ENCODE data around the gene ATP12A.

The ATP12A gene
- total RNA-seq = 0 to 0.48 reads per million in 2 donors

DNA sequence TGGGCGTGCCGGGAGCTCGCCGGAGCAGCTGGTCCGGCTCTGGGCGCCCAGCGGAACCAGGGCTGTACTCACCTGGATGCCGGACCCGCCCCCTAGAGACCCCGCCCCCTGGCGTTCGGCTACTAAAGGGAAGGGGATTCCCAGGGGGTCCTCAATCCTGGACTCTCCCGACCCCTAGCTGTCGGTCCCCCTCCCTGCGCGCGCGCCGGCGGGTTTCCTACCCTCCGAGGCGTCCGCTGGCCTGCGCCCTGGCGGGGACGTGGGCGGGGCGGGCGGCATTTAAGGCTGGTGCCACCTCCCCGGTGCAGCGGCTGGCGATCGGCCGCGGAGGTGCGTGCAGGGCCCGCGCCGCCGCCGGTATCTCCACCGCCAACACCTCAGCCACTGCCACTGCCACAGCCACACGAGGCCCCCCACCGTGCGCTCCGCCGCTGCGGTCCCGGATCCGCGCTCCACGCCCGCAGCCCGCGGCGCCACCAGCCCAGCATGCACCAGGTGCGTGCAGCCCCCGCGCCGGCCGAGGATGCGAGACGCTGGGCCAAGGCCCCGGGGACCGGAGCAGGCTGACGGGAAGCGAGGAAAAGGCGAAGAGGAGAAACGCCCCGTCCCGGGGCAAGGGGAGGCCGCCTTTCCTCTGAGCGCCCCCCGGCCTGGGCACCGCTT lies at the start of gene ATP12A:
Gene ATP12A, plus strand, starts transcription at position 151 of the 663 bp plus-strand sequence. Its CDS starts 336 bp downstream, at position 487.
- DNase-seq = peak; percentile 20

DNA sequence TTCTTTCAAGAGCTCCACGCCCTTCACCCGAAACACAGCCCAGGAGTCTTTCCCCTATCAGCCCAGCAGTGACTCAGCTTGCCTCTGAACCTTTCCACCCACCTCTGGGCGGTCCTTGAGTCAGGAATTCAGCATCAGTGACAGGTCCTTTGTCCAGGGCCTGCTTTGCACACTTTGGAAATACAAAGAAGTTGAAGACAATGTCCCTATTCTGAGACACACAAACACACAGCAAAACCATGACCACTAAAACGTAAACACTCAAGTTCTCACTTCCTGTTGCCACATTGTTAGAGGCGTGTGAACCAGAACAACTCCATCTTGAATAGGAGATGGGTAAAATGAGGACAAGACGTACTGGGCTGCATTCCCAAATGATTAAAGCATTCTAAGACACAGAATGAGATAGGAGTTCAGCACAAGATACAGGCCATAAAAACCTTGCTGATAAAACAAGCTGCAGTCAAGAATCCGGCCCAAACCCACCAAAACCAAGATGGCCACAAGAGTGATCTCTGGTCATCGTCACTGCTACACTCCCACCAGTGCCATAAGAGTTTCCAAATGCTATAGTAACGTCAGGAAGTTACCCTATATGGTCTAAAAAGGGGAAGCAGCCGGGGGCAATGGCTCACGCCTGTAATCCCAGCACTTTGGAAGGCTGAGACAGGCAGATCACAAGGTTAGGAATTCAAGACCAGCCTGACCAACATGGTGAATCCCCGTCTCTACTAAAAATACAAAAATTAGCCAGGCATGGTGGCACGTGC lies 49.2 kb upstream of the ATP12A start:
- DNase-seq = no peak

DNA sequence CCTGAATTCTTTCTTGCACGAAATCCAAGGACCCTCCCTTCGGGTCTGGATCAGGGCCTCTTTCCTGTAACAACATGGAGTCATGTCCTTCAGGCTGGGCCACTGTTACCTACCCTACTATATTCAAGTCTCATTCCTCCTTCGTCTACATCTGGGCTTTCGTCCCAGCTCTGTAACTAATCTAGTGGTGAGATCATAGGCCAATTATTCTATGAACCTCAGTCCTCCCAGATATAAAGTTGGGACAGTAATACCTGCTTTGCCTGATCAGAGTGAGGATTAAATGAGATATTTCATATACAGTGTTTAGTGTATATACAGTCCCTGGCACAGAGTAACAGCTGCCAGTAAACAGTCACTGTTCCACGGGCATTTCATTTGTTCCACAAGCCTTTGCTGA lies 48.3 kb upstream of the ATP12A start:
- no peak for DNase-seq

DNA sequence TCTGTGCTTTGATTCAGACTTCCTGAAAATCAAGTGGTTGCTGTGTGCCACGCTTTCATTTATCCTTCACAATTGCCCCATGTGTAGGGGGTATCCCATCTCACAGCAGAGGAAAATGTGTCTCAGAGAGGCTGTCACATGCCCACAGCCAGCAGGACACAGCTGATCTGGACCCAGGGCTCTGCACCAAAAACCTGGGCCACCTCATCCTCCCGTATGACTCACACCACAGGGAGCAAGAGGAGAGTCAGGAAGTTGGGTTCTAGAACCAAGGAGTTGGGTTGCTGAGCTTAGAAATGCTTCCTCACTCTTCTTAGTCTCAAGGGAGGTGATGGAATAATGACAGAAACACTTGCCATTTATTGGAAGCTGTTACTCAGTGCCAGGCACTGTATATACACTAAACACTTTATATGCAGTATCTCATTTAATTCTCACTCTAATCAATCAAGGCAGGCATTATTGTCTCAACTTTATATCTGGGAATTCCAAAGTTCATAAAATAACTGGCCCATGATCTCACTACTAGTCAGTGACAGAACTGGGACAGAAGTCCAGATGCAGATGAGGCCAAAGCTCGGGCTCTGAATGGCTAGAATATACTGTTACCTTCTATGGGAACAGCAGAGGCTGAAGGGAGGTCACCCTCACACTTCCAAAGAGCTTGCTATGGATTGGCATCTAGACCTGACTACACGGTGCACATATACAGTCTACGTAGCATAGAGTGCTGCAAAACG lies 47.7 kb upstream of the ATP12A start:
- no peak for DNase-seq

DNA sequence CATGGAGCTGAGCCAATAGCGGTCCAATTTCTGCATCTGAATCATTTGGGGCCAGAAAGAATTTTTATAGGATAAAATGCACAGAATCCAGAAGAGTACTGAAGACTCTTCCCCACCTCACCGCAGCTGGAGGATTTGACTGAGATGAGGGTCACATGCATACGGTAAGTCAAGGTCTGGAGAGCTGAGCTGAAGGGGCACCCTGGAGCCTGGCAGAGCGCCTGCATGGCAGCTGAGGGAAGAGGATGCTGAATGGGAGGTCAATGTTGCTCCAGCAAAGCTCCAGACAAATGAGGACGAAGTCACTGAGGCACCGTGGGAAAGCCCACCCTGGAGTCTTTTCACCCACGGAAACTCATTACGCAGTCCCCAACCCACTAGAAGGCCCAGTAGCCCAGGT lies 43.4 kb upstream of the ATP12A start:
- no peak for DNase-seq

DNA sequence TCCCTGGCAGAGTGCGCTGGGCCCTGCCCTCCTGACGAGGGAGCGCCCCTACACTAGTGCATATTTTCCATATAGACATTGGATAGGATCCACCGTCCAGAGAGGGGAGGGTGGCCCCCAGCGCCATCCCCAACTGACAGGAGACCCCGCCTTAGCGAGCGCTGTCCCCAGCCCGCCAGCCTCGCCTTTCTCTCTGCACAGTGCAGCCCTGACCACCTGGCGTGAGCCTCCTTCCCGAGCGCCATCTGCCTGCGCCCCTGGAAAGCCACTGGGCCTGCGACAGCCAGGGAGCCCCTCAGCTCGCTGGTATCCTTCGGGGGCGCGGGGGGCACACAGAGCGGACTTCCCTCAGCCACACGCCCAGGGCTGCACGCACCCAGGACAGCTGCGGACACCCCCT lies 42.1 kb upstream of the ATP12A start:
- DNase-seq = no peak

DNA sequence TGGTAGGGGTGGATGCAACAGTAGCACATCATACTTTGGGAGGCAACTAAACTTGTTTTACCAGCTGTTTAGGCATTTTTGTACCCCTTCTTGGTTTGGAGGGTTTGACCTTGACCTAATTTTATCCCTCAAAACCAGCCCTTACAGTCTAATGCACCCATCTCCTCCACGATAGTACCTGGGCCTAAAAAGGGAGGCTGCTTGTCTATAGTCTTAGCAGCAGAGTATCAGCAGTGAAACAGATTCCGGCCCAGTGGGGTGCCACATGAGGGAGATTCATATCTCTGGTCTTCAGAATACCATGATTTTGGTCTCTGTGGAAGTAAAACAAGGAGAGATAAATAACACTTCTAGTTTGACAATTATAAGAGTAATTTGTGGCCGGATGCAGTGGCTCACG lies 39.5 kb upstream of the ATP12A start:
- DNase-seq = no peak

DNA sequence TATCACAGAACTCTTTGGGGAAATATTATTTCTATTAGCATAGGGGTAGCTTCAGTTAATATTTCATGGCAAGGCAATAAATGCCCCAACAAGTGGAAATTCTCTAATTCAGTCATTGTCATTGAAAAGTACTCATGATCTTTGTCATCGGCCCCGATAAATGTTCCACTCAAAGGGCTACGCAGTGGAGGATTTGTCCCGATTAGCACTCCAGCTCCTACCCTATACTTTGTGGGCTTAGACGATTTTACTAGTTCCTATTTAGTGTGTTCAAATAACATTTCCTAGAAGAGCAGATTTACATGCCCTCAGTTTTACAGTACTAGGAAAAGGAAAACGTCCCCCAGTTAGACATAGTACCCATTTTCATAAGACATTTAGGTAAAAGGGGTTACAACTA lies 38.0 kb upstream of the ATP12A start:
- no peak for DNase-seq

DNA sequence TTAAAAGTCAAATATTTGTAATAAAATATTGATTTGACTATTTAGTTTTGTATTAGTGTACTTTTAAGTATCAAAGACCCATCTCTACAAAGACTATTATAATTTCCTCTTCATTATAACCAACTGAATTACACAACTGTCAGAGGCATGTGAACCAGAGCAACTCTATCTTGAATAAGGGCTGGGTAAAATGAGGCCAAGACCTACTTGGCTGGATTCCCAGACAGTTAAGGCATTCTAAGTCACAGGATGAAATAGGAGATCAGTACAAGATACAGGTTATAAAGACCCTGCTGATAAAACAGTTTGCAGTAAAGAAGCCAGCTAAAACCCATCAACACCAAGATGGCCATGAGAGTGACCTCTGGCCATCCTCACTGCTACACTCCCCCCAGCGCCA lies 36.2 kb upstream of the ATP12A start:
- no peak for DNase-seq

DNA sequence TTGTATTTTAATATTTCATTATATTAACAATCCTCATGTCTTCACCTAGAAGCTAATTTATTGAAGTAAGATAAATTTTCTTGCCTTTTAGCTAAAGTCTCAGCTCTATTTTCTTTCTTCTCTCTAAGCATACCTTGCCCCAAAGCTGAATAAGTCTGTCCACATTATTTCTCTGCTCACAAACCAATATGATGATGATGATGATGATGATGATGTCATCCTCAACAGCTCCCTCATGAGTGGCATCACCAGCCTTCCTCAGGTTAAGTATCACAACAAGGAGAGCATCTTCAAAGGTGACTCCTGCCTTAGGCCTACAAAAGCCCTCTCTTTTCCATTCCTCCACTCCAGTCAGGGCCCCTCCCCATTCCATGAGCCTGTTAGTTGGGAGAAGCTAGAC lies 31.9 kb upstream of the ATP12A start:
- no peak for DNase-seq

DNA sequence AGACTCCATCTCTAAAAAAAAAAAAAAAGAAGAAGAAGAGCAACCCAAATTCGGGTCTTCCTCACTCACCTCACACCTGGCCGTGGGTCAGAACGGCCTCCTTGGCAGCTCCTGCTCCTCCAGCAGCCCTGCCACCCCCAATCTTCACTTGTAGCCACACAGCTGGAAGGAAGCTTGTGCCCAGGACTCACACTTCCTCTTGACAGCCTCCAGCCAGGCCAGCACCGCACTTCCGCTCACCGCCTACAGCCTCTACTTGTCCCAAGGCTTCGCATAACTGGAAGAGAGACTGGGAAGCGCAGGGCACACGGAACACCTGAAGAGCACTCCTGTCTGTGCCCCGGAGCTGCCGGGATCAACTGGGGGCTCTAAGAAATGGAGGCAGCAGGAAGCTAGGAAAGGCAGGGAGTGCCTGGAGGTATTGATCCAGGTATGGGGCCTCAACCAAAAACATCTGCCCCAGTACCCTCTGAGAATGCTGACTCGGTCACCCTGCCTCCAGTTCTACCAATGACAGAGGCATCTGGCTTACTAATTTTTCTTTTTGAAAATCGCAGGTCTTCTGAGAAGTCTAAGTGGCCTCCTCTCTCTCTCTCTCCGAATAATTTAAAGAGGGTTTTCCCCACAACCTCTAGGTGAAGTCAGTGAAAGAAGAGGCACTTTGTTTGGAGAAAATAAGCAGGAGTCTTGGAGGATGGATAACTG lies 31.1 kb upstream of the ATP12A start:
- DNase-seq = no peak

DNA sequence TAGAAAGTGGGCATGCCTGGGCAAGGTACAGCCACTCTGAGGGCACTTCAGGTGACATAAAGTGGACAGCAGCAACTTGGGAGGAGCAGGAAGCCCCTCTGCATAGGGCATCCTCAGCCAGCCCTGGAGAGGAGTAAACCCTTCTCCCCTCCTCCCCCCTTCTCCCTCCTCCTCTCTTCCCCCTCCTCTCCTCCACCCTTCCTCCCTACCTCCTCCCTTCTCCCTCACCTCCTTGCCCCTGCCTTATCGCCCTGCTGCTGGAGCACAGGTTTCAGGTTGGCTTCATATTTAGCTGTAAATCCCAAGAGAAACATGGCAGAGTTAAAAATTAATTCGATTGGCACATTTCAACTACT lies 30.5 kb upstream of the ATP12A start:
- DNase-seq = no peak

DNA sequence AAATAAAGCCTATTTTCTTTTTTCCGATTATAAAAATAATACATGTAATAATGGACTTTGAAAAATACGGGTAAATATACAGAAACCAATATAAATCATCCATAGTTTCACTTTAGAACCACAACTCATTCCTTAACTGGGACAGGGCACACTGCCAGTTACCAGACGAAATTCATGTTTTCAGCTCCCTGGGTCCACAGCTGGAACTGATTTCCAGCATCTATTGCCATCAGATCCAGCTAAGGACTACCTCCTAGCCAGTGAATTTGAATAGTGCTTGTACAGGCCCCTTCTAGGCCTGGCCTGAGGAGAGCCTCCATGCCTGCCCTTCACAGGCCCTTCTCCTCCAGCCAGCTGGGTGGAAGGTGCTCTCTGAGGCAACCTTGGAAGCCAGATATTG lies 30.0 kb upstream of the ATP12A start:
- no peak for DNase-seq

DNA sequence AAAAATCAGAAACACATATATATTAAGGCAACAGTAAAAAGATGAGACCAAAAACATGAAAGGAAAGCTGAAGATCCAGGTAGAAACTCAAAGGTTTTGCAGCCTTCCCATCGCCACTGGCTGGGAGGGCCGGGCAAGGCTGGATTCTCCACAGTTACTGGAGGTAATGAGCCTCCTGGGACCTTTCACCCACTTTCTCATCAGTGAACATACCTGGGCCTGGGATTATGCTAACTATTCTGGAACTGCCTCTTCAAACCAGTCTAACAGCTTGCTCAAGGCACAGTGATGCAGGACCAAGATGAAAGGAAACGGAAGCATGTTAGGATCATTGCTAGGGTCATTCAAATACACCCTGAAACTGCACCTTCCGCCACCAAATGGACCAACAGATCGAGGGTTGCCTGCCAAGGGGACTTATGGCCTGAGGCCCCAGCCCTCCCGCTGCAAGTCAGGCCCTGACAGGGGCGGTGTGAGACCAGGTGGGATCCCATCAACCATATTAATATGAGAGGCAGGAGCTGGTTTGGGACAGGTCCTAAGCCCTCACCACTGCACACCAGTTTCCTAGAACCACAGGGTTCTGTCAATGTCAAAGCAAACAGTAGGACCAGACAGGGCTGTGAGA lies 28.4 kb upstream of the ATP12A start:
- no peak for DNase-seq

DNA sequence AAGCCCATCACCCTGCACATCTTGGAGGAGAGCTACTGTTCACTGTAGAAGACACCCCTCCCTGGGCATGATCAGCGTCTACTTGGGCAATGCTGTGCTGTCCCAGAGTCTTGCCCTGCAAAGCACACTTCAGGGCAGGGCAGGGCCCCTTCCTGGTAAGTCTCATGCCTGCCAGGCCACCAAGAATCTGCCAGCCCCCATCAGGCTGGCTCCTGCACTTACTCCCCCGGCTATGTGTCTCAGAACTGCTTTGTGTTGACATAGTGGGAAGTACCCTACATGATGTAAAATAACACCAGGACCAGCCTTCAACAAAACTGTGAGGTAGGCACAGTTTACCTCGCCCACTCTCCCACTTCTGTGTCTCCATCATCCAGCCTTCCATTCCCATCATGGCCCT lies 27.8 kb upstream of the ATP12A start:
- no peak for DNase-seq

DNA sequence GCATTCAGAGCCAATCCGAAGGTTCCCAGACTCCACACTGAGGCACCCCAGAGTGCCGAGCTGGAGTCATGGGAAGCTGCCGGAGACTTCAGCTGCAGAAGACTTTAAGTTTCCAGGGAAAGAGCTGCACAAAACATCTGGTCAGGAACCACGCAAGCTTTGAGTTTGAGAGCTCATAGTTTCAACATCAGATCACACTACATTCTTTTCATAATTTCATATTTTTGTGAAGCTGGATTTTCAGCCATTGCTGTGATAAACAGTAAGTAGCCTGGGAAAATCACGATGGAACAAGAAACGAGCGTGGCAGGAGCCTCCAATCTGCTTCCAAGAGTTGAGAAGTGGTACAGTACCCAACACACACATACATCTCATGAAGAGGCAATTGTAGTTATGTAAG lies 25.5 kb upstream of the ATP12A start:
- no peak for DNase-seq

DNA sequence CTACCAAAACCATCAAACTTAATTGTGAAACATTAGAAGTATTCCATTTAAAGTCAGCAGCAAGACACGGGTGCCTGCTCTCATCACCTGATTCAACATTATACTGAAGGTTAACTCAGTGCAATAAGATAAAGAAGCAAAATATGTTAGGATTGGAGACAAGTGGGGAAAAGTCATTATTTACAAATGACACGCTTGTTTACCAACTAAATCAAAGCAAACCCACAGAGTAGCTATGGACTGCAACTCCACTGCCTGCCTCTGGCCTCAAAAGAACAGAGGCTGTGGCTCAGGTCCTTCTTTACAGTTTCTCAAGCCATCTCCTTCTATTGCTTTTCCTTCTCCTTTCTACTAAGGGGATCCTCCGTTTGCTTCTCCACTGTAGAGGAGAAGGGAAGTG lies 21.0 kb upstream of the ATP12A start:
- DNase-seq = no peak

DNA sequence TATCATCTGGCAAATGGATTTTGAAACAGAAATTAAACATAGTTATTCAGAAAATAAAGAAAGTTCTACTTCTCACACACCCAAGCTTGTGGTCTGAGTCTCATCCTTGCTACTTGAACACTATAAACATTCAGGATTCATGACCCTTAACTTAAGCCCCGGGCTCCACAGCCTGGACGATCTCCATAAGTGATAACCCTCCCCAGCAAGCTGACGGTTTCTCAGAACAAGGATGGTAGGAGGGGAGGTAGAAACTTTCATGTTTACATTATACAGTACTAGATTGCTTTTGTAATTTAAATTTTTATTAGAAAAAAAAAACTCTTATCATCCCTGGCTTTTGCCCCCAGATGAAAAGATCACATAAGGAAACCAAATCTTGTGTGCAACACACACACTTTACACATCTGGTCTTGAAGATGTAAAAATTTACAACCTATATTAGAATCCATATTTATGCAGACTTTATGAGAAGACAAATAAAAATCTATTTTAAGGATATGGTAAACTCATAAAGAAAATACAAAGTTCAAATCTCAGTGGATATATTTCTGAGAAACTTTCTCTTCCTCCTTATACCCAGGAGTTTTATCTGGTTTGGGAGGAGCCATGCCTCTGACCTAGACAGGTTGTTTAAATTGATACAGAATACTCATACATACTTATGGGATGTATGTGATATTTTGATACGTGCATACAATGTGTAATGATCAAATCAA lies 20.0 kb upstream of the ATP12A start:
- no peak for DNase-seq

DNA sequence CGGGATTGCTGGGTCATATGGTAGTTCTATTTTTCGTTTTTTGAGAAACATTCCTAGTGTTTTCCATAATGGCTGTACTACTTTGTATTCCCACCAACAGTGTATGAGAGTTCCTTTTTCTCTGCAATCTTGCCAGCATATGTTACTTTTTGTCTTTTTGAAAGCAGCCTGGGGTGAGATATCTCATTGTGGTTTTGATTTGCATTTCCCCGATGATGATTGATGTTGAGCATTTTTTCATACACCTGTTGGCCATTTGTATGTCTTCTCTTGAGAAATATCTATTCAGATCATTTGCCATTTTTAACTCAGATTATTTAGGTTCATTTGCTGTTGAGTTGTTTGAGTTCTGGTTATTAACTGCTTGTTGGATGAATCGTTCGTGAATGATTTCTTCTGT lies 18.5 kb upstream of the ATP12A start:
- no peak for DNase-seq

DNA sequence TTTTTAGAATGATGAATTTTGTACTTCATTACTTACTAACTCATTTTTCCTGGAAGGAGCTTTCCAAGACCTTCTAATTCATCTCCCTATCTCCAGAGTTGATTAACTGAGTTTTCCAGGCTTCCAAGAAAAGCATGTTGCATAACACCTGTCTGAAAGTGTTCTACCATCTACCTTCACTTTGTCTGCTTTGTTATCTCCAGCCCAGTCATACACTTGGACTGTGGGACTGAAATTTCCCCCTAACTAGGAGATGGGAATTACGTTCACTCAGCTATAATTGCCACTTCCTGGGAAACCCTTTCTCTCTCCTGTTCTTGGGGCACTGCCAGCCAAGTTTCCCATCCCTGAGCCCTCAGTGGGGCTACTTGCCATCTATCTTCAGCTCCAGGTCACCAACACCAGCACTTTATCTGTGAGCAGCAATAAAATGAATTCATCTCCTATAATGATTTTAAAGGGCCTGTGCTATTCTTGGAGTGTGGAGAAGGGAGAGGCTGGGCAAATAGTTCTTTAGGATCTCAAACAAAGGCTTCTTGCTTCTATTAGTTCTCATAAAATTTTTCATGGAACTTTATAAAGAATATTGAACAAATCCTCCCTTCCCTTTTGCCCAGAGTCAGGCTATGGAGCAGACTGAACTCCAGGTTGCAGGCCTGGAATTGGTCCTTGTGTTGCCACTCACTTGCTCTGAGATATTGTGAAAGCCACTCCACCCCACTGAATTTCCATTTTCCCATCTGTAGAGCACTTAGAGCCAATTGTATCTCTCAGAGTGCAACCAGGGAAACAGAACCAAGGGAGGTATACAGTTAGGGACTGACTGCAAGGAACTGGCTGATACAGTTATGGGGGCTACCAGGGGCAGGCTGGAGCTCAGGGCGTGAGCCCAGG lies 17.8 kb upstream of the ATP12A start:
- no peak for DNase-seq

DNA sequence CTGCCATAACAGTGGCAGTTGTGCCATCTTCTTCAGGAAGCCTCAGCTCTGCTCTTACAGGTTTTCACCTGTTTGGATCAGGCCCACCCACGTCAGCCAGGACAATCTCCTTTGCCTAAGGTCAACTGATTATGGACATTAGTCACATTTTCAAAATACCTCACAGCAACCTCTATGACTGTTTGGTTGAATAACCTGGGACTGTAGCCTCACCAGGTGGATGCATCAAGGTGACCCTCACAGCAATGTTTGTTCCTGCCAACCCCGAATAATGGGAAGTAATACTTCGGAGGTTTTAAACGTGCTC lies 17.2 kb upstream of the ATP12A start:
- no peak for DNase-seq

Data from T-helper 9 cell (primary cell).